Ovary (tissue), 3 donors: ENCODE measurements around the gene BNC2.

Experiments used
- POLR2A ChIP-seq: fragments of 450-650 bp; IDR thresholded peaks from one replicate; pipeline ENCODE4 v1.6.1; 2017; ENCODE audit warnings: antibody characterized with exemption, mild to moderate bottlenecking, moderate library complexity
- TF ChIP-seq, protein P1 (sequence below), 3 donors: fragments of 450-650 bp in 2 of 3; fragments of 200-600 bp in 1 of 3; IDR thresholded peaks; one replicate each; pipeline versions ENCODE4 v1.5.1 to v1.8.0; 2016 to 2022; ENCODE audit warnings: antibody characterized with exemption in 3 of 3, mild to moderate bottlenecking in 1 of 3
- donor health status: DM: no; HTN: no; CAD: no.

DNA sequence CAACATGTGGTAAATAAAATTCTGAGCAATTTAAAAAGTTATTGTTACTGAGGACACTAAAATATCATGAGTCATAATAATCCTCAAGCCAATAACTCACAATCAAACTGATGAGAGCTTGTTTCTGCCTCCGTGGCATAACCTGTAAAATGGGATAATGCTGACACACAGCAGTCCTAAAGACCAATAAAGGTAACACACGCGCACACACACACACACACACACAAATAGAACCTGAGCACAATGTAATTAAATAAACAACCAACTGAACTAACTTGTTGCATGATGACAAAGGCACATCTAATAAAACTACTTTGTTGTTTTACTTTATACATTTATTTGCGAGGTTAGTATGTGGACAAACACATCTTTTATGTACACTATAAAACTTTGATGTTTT, 358.2 kb downstream of the BNC2 start:
- TF ChIP-seq, protein P1, sequence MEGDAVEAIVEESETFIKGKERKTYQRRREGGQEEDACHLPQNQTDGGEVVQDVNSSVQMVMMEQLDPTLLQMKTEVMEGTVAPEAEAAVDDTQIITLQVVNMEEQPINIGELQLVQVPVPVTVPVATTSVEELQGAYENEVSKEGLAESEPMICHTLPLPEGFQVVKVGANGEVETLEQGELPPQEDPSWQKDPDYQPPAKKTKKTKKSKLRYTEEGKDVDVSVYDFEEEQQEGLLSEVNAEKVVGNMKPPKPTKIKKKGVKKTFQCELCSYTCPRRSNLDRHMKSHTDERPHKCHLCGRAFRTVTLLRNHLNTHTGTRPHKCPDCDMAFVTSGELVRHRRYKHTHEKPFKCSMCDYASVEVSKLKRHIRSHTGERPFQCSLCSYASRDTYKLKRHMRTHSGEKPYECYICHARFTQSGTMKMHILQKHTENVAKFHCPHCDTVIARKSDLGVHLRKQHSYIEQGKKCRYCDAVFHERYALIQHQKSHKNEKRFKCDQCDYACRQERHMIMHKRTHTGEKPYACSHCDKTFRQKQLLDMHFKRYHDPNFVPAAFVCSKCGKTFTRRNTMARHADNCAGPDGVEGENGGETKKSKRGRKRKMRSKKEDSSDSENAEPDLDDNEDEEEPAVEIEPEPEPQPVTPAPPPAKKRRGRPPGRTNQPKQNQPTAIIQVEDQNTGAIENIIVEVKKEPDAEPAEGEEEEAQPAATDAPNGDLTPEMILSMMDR (IDR thresholded peaks at IDR 0.05) = no peak
- no peak for TF ChIP-seq POLR2A
